CD4-positive, alpha-beta T cell treated with Interferon gamma for 1 hour (primary cell): ENCODE measurements around the gene COL13A1.

ENCODE experiments used
- DNase-seq: peaks from one replicate; pipeline ENCODE4 v3.0.0-alpha.2; 2020

Gene COL13A1

GRCh38 chr10:69825604-69826003 lies 23.9 kb downstream of the COL13A1 start:
- no peak for DNase-seq

GRCh38 chr10:69826094-69826493 lies 24.4 kb downstream of the COL13A1 start:
- DNase-seq = no peak

- no peak for DNase-seq
Measured at GRCh38 chr10:69826789-69827554, 25.3 kb downstream of the COL13A1 start.

GRCh38 chr10:69828144-69828870 lies 26.6 kb downstream of the COL13A1 start:
- no peak for DNase-seq

GRCh38 chr10:69829775-69830174 lies 28.1 kb downstream of the COL13A1 start:
- DNase-seq = no peak

- no peak for DNase-seq
Measured at GRCh38 chr10:69831231-69831855, 29.6 kb downstream of the COL13A1 start.

GRCh38 chr10:69835233-69835632 lies 33.5 kb downstream of the COL13A1 start:
- DNase-seq = no peak

GRCh38 chr10:69835875-69836730 lies 34.4 kb downstream of the COL13A1 start:
- DNase-seq = no peak

GRCh38 chr10:69836731-69837030 lies 35.0 kb downstream of the COL13A1 start:
- DNase-seq = no peak

GRCh38 chr10:69837261-69837660 lies 35.6 kb downstream of the COL13A1 start:
- DNase-seq = no peak

GRCh38 chr10:69838418-69838817 lies 36.7 kb downstream of the COL13A1 start:
- DNase-seq = no peak

GRCh38 chr10:69838853-69839252 lies 37.1 kb downstream of the COL13A1 start:
- DNase-seq = no peak

- no peak for DNase-seq
Measured at GRCh38 chr10:69839696-69840345, 38.1 kb downstream of the COL13A1 start.

- no peak for DNase-seq
Measured at GRCh38 chr10:69840773-69841172, 39.1 kb downstream of the COL13A1 start.

- no peak for DNase-seq
Measured at GRCh38 chr10:69842020-69842419, 40.3 kb downstream of the COL13A1 start.

GRCh38 chr10:69842882-69843281 lies 41.2 kb downstream of the COL13A1 start:
- no peak for DNase-seq

GRCh38 chr10:69843923-69844322 lies 42.2 kb downstream of the COL13A1 start:
- DNase-seq = no peak

GRCh38 chr10:69844698-69845097 lies 43.0 kb downstream of the COL13A1 start:
- DNase-seq = no peak

- DNase-seq = no peak
Measured at GRCh38 chr10:69845574-69846292, 44.0 kb downstream of the COL13A1 start.

- DNase-seq = no peak
Measured at GRCh38 chr10:69846293-69846921, 44.7 kb downstream of the COL13A1 start.

- DNase-seq = no peak
Measured at GRCh38 chr10:69847458-69847857, 45.8 kb downstream of the COL13A1 start.
